SKM-1 (cell line): Measurements from ENCODE around the gene DAD1.
"Not testable (repeated sequence)": the region's sequence is repeated elsewhere in the genome, so short reads cannot be mapped to it uniquely, and the experiment has no call there.

Experiments used
- DNase-seq: peaks from one replicate; lab custom pipeline; 2025; ENCODE audit not compliant: unreplicated experiment; lab: John Stamatoyannopoulos, UW

Gene DAD1

GRCh38 chr14:22553861-22554497, 35.0 kb downstream of the DAD1 start:
- not testable (repeated sequence) for DNase-seq

GRCh38 chr14:22553445-22553844, 35.6 kb downstream of the DAD1 start:
- DNase-seq = no peak

GRCh38 chr14:22552827-22553076, 36.3 kb downstream of the DAD1 start:
- no peak for DNase-seq

GRCh38 chr14:22552001-22552826, 36.8 kb downstream of the DAD1 start:
- DNase-seq = no peak

GRCh38 chr14:22551605-22551997, 37.4 kb downstream of the DAD1 start:
- DNase-seq = no peak

- DNase-seq = no peak
Measured at GRCh38 chr14:22549981-22550673, 38.9 kb downstream of the DAD1 start.

- no peak for DNase-seq
Measured at GRCh38 chr14:22549324-22549962, 39.6 kb downstream of the DAD1 start.

- DNase-seq = no peak
Measured at GRCh38 chr14:22547948-22548750, 40.9 kb downstream of the DAD1 start.

GRCh38 chr14:22547313-22547947, 41.6 kb downstream of the DAD1 start:
- no peak for DNase-seq

GRCh38 chr14:22546722-22547071, 42.3 kb downstream of the DAD1 start:
- DNase-seq = no peak

- DNase-seq = no peak
Measured at GRCh38 chr14:22545842-22546721, 42.9 kb downstream of the DAD1 start.

- no peak for DNase-seq
Measured at GRCh38 chr14:22544881-22545420, 44.1 kb downstream of the DAD1 start.

- DNase-seq = no peak
Measured at GRCh38 chr14:22544406-22544805, 44.6 kb downstream of the DAD1 start.

- DNase-seq = not testable (repeated sequence)
Measured at GRCh38 chr14:22543570-22544357, 45.3 kb downstream of the DAD1 start.

- DNase-seq = no peak
Measured at GRCh38 chr14:22542360-22542759, 46.7 kb downstream of the DAD1 start.

- no peak for DNase-seq
Measured at GRCh38 chr14:22541721-22542120, 47.3 kb downstream of the DAD1 start.

GRCh38 chr14:22540811-22541360, 48.1 kb downstream of the DAD1 start:
- DNase-seq = no peak

GRCh38 chr14:22540293-22540692, 48.7 kb downstream of the DAD1 start:
- DNase-seq = no peak
